Brain microvascular endothelial cell (primary cell): Measurements from ENCODE around the gene FIZ1.
A peak's percentile ranks its signal among the peaks of the same experiment; 100 is the strongest.
"Not testable (repeated sequence)": the region's sequence is repeated elsewhere in the genome, so short reads cannot be mapped to it uniquely, and the experiment has no call there.

Experiments
- DNase-seq: peaks from one replicate; pipeline ENCODE4 v3.0.0-alpha.2; 2020
- H3K27ac ChIP-seq: fragments of 250-450 bp; sonication (Bioruptor Pico); 2 replicates; pipeline ENCODE4 v1.5.1; 2020; ENCODE audit warnings: mild to moderate bottlenecking, moderate library complexity
- H3K27me3 ChIP-seq: fragments of 250-450 bp; sonication (Bioruptor Pico); replicated peaks from 2 replicates; pipeline ENCODE4 v1.5.1; 2020; ENCODE audit warnings: mild to moderate bottlenecking
- H3K36me3 ChIP-seq: fragments of 250-450 bp; sonication (Bioruptor Pico); replicated peaks from 2 replicates; pipeline ENCODE4 v1.5.1; 2020; ENCODE audit warnings: mild to moderate bottlenecking
- H3K4me3 ChIP-seq: 2 replicates; pipeline ENCODE4 v1.5.1; 2011; ENCODE audit warnings: low read depth, mild to moderate bottlenecking, control low read depth, low read length, moderate library complexity
- in situ Hi-C: cut with HindIII; loops from 2 replicates; pipeline ENCODE4 v1.10.0; 2017; ENCODE audit warnings: low sequenced_read_pairs, low pct_ligation_motif_present
- TF ChIP-seq, protein P1 (sequence below): IDR thresholded peaks from 2 replicates; pipeline ENCODE4 v1.5.1; 2011; ENCODE audit warnings: low read depth, mild to moderate bottlenecking, moderate library complexity, low read length, control low read depth, inconsistent platforms; ENCODE audit errors: missing control alignments

The FIZ1 gene

DNA sequence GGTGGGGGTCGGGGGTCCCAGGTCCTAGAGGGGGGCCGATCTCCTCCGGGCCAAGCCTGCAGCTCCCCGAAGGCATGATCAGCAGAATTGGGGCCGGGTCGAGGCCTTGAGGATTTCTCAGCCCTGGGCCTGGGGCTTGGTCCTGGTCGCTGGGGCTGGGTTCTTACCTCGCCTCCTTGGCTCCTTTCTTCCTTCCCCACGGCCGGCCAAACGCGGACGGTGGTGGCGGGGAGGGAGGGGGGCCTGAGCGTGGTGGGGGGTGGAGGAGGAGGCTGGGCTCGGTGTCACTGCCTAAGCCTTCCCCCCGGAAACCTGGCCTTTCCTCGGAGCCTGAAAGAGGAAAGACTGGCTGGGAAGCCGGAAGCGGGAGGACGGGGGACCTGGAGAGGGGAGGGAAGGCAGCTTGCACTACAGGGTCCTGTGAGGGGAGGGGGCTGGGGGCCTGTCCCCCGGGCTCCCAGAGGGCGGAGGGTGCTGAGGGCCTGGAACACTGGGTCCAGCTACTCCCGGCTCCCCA is 18.6 kb downstream of the FIZ1 start, which contains the start of gene ZNF579:
Gene ZNF579 (minus strand): TSS at position 221 of the 517 bp plus-strand sequence. CDS start 1,209 bp downstream, outside the sequence.
- TF ChIP-seq, protein P1, sequence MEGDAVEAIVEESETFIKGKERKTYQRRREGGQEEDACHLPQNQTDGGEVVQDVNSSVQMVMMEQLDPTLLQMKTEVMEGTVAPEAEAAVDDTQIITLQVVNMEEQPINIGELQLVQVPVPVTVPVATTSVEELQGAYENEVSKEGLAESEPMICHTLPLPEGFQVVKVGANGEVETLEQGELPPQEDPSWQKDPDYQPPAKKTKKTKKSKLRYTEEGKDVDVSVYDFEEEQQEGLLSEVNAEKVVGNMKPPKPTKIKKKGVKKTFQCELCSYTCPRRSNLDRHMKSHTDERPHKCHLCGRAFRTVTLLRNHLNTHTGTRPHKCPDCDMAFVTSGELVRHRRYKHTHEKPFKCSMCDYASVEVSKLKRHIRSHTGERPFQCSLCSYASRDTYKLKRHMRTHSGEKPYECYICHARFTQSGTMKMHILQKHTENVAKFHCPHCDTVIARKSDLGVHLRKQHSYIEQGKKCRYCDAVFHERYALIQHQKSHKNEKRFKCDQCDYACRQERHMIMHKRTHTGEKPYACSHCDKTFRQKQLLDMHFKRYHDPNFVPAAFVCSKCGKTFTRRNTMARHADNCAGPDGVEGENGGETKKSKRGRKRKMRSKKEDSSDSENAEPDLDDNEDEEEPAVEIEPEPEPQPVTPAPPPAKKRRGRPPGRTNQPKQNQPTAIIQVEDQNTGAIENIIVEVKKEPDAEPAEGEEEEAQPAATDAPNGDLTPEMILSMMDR: no peak
- Histone ChIP-seq H3K4me3 (peak within 1 kb of the TSS; percentile 94), H3K27me3 (no peaks in the 10 kb centered on the region), H3K36me3 (peaks cover 14% of the 10 kb centered on the region), H3K27ac (peak within 1 kb of the TSS; percentile 77)
- DNase-seq: peak; percentile 86
- in situ Hi-C loops: no loop called here

DNA sequence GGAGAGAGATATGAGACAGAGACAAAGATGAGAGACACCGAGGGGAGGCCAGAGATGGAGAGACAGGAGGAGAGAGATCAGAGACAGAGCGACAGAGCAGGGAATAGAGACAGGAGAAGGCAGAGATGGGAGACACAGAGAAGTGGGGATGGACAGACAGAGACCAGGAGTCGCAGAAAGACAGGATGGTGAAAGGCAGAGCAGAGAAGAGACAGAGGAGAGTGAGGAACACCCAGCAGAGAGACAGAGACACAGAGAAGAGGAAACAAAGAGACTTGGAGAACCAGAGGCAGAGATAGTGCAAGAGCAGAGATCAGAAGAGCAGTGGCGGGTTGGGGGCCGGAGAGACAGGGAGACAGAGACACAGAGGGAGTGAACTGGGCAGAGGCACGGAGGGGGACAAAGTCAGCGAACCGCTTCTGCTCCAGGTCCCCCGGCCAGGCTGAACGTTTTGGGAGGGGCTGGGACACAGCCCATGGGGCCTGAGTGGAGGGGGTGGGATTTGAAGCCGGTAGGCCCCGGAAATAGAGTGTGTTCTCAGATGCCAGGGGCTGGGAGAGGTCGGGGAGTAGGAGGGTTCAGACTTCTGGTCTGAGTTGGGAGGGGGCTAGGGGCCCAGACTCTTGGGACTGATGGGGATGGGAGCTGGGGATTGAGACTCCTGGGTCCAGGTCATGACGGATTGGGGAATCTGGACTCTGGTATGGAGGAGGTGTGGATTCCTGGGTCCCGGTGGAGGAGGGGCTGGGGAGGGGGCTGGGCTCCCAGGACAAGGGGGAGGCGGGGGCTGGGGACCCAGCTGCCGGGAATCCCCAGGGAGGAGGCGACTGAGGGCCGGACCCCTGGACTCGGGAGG is 19.3 kb downstream of the FIZ1 start:
- DNase-seq: no peak
- Histone ChIP-seq H3K27me3 (no peaks in the 10 kb centered on the region), H3K4me3 (peak overlapping the region; percentile 94), H3K27ac (peak overlapping the region; percentile 77), H3K36me3 (peaks cover 14% of the 10 kb centered on the region)
- in situ Hi-C loops: no loop called here
- TF ChIP-seq, protein P1: no peak

DNA sequence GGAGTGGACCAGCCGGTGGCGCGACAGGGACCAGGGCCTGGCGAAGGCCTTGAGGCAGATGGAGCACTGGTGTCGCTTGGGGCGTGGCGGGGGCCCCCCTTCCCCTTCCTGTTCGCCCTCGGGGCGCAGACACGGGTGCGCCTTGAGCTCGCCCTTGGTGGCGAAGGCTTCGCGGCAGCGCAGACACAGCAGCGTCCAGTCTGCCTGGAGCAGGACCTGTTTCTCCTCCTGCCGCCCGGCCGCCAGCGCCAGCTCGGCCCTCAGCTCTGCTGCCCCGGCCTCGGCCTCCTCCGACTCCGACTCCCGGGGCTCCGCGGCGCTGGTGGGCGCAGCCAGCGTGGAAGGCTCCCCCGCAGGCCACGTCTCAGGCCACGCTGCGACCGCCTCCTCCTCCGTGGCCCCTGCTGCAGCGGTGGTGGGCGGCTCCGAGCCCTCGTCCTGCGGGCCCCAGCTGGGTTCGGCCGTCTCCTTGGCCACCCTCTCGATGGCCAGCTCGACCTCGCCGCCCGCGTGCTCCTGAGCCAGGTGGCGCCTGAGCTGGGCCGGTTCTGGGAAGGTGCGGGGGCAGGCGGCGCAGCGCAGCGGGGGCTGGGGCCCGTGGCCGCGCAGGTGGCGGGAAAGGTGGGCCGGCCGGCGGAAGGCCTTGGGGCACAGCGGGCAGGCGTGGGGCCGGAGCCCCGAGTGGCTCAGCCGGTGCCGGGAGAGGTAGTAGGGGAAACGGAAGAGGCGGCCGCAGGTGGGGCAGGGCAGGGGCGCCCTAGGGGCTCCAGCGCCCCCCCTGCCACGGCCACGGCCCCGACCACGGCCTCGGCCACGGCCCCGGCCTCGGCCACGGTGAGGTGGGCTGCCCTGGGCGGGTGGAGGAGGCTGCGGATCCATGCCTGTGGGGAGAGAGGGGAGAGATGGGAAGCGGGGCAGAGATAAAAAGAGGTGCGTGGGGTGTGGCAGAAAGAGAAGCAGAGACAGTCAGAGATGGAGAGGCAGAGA is 20.3 kb downstream of the FIZ1 start:
- Histone ChIP-seq H3K36me3 (peaks cover 14% of the 10 kb centered on the region), H3K27me3 (no peaks in the 10 kb centered on the region), H3K4me3 (peak overlapping the region; percentile 94), H3K27ac (no peak overlapping the region)
- in situ Hi-C loops: no loop called here
- DNase-seq: no peak
- TF ChIP-seq, protein P1: no peak

DNA sequence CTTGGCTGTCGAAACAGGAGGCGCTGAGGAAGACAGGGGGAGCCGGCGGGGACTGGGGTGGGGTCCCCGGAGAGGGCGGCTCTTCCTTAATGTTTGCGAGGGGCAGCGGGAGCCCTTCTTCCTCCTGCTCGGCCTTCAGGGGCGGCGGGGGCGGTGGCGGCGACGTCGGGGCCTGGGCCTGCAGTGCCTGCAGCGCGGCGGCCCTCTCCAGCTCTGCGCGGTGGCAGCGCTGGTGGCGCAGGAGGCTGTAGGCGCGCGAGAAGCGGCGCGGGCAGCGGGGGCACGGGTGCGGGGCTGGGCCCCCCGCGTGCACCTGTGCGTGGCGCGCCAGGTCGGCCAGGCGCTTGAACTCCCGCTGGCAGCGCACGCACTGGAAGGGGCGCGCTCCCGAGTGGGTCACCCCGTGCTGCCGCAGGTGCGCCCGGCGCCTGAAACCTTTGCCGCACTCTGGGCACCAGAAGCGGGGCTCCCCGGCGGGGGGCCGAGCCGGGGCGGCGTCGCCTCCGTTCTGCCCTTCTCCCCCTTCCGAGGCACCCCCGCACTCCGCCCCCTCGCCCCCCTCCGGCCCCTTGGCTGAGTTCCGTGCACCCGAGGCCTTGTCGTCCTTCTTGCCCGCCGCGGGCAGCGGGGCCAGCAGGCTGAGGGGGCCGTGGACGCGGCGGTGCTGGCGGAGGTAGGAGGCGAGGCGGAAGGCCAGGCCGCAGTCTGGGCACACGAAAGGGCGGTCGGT is 21.1 kb downstream of the FIZ1 start:
- no peak overlapping the region for H3K4me3 ChIP-seq
- TF ChIP-seq, protein P1: no peak
- in situ Hi-C loops: no loop called here

DNA sequence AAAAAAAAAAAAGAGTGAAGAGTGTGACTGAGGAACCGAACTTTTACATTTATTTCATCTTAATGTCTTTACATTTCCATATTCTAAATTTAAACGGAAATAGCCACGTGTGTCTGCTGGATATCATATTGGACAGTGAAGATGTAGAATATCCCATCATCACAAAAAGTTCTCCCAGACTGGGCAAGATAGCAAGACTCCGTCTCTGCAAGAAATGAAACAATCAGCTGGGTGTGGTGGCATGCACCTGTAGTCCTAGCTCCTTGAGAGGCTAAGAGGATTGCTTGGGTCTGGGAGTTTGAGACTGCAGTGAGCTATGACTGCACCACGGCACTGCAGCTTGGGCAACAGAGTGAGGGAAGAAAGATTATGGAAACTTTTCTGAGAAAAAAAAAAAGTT is 22.6 kb downstream of the FIZ1 start:
- peaks cover 14% of the 10 kb centered on the region for H3K36me3 ChIP-seq
- no peak overlapping the region for H3K4me3 ChIP-seq
- no peaks in the 10 kb centered on the region for H3K27me3 ChIP-seq
- no peak for DNase-seq
- TF ChIP-seq, protein P1: no peak
- no peak overlapping the region for H3K27ac ChIP-seq
- in situ Hi-C loops: no loop called here

More for the DNA sequence above, 21.1 kb downstream of the FIZ1 start:
- Histone ChIP-seq H3K27me3 (no peaks in the 10 kb centered on the region), H3K27ac (no peak overlapping the region), H3K36me3 (peaks cover 14% of the 10 kb centered on the region)
- no peak for DNase-seq

DNA sequence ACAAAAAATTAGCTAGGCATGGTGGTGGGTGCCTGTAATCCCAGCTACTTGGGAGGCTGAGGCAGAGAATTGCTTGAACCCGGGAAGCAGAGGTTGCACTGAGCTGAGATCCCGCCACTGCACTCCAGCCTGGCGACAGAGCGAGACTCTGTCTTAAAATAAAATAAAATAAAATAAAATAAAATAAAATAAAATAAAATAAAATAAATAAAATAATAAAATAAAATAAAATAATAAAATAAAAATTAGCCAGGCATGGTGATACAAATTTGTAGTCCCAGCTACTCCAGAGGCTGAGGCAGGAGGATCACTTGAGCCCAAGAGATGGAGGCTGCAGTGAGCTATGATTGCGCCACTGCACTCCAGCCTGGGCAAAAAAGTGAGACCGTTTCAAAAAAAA is 25.4 kb downstream of the FIZ1 start:
- H3K27ac ChIP-seq, in situ Hi-C loops, DNase-seq, H3K4me3 ChIP-seq, H3K27me3 ChIP-seq: not testable (repeated sequence)
- peaks cover 14% of the 10 kb centered on the region for H3K36me3 ChIP-seq

DNA sequence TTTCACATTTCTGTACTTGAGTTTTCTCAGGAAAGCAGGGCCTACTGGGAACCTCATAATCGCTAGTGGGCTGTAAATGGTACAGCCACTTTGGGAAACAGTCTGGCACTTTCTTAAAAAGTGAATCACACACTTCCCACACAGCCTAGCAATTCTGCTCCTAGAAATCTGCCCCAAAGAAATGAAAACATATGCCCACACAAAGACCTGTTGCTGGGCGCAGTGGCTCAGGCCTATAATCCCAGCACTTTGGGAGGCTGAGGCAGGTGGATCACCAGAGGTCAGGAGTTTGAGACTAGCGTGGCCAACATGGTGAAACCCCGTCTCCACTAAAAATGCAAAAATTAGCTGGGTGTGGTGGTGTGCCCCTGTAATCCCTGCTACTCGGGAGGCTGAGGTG is 29.8 kb downstream of the FIZ1 start:
- H3K4me3 ChIP-seq, DNase-seq, H3K27me3 ChIP-seq, H3K36me3 ChIP-seq, H3K27ac ChIP-seq, in situ Hi-C loops: not testable (repeated sequence)
